Colonic mucosa (tissue), 4 donors: Measurements from ENCODE around the gene NIT1. TPM values are rescaled to one million over a fixed set of nuclear protein-coding genes. Genes with fewer than 3 reads are reported as not detected.

Experiments used
- DNase-seq: peaks from one replicate; pipeline ENCODE4 v3.0.0-alpha.2; 2020
- H3K27ac ChIP-seq: fragments of 200-600 bp; one replicate; pipeline ENCODE4 v1.8.0; 2021
- H3K27me3 ChIP-seq: fragments of 200-600 bp; one replicate; pipeline ENCODE4 v1.8.0; 2021
- H3K36me3 ChIP-seq: fragments of 200-600 bp; one replicate; pipeline ENCODE4 v1.8.0; 2021
- H3K4me1 ChIP-seq: fragments of 200-600 bp; one replicate; pipeline ENCODE4 v1.8.0; 2021; ENCODE audit warnings: mild to moderate bottlenecking
- H3K4me3 ChIP-seq: fragments of 200-600 bp; one replicate; pipeline ENCODE4 v1.8.0; 2021
- H3K9ac ChIP-seq, 2 donors: one replicate each; pipeline ENCODE4 v1.7.0; 2013; ENCODE audit warnings: control low read depth in 2 of 2, low read depth in 2 of 2, low read length in 2 of 2
- H3K9me3 ChIP-seq: fragments of 200-600 bp; one replicate; pipeline ENCODE4 v1.8.0; 2021
- intact Hi-C: fragments of 100-400 bp; cut with DNase I; formaldehyde crosslinking; loops from one replicate; pipeline ENCODE4 v1.14.1; 2022
- total RNA-seq, 2 donors: library from RNA; stranded (reverse); fragmentation: NEBNext Ultra II Directional in 1 of 2; extraction: Animal tissue kit (Norgen Biotek cat#: 25700) in 1 of 2; gene quantifications; one replicate each; pipeline ENCODE4 v1.2.1, GENCODE V29; 2021
- TF ChIP-seq, protein P1 (sequence below): fragments of 200-600 bp; IDR thresholded peaks from one replicate; pipeline ENCODE4 v1.8.0; 2022; ENCODE audit warnings: antibody characterized with exemption, mild to moderate bottlenecking
- donor health status: healthy.
- donor health status: DM: no; HTN: no; CAD: no.
- donor health status: DM: no; HTN: no; CAD: no.

NIT1 gene
- total RNA-seq, 2 donors from 2014 or later: 58.8 to 84.4 TPM

DNA sequence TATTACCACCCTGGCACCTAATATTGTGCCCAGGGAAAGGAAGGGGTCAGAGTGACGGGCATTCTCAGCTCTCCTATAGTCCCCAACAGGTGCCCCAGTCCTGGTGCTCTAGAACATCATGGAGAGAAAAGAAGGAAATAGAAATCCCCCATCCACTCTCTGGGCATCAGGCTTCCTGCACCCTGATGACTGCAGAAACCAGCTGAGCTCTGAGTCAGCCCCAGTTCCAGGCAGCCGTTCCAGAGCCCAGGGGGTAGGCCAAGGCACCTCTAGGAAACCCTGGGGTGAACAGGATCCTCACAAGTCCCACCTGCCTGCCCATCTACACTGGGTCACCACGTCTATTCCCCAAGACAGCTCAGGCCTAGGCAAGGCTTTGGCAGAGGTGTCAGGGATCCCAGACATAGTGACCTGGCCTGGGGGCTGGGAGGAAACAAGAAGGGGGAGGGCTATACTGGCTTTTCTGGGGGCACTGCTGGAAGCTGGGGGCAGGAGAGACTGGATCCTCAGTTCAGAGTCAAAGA, 29.3 kb upstream of the NIT1 start:
- no peak for DNase-seq

DNA sequence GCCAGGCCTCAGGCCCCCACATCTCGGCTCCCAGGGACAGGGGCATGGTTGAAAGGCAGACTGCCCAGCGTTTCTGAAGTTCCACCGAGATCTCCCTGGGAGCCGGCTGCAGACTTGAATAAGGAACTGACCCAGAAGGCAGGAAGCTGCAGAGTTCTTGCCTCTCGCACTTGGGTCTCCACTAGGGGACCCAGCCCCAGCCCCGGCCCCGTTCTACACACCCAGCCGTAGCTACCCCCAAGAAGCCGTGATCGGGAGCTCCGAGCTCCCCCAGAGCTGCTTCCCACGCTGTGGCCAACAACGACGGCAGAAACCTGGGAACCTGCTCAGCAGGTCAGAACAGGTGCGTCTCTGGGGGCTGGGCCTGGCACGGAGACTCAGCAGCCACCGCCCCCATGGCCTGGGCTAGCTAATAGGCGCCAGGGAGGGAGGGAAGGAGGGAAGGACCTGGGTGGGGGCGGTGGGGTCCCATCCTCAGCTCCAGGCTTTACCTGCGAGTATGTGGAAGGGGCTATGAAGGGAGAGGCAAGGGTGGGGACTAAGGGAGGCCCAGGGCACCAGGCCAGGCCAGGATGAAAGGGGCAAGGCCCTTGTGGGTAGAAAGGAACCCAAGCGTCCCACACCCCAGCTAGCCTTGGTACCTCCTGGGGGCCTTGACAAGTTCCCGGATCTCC, 28.5 kb upstream of the NIT1 start, which contains the start of gene NECTIN4:
NECTIN4 (minus strand) TSS at position 308 of the 674 bp plus-strand sequence; CDS start at position 46, 262 bp downstream.
- peak; percentile 83 for DNase-seq
- Histone ChIP-seq H3K9ac (peak within 1 kb of the TSS; percentile 57 to 69), H3K27ac (peak within 1 kb of the TSS; percentile 43), H3K27me3 (no peaks in the 10 kb centered on the region), H3K4me3 (peak within 1 kb of the TSS; percentile 18), H3K4me1 (no peaks in the 10 kb centered on the region), H3K36me3 (no peaks in the 10 kb centered on the region), H3K9me3 (no peaks in the 10 kb centered on the region)
- TF ChIP-seq, protein P1, sequence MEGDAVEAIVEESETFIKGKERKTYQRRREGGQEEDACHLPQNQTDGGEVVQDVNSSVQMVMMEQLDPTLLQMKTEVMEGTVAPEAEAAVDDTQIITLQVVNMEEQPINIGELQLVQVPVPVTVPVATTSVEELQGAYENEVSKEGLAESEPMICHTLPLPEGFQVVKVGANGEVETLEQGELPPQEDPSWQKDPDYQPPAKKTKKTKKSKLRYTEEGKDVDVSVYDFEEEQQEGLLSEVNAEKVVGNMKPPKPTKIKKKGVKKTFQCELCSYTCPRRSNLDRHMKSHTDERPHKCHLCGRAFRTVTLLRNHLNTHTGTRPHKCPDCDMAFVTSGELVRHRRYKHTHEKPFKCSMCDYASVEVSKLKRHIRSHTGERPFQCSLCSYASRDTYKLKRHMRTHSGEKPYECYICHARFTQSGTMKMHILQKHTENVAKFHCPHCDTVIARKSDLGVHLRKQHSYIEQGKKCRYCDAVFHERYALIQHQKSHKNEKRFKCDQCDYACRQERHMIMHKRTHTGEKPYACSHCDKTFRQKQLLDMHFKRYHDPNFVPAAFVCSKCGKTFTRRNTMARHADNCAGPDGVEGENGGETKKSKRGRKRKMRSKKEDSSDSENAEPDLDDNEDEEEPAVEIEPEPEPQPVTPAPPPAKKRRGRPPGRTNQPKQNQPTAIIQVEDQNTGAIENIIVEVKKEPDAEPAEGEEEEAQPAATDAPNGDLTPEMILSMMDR: no peak
- intact Hi-C loops: no loop called here

More for the DNA sequence above, 29.3 kb upstream of the NIT1 start:
- H3K4me1 ChIP-seq: peaks cover under 1% of the 10 kb centered on the region
- no peaks in the 10 kb centered on the region for H3K36me3 ChIP-seq
- H3K9ac ChIP-seq: peak overlapping the region; percentile 57 to 69
- intact Hi-C loops: no loop called here
- H3K27ac ChIP-seq: no peak overlapping the region
- TF ChIP-seq, protein P1: no peak
- no peaks in the 10 kb centered on the region for H3K27me3 ChIP-seq
- peak overlapping the region; percentile 18 for H3K4me3 ChIP-seq
- no peaks in the 10 kb centered on the region for H3K9me3 ChIP-seq

DNA sequence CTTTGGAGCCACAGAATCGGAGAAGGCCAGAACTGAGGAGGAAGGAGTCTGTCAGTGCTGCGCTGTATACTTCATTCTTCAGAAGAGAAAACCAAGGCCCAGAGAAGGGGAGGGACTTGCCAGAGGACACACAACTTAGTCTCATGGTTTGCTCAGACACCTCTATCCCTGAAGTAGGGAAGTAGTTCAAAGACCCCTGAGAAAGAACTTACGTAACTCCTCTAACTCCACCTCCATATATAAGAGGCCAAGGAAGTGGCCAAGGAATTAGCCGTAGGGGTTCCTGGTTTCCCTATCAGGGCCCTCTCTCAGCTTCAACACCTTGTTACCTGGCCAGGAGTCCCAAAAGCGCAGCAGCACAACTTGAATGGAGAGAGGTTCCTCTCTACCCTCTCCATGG, 28.0 kb upstream of the NIT1 start:
- no peaks in the 10 kb centered on the region for H3K27me3 ChIP-seq
- no peak for DNase-seq
- no peaks in the 10 kb centered on the region for H3K36me3 ChIP-seq
- no peaks in the 10 kb centered on the region for H3K4me1 ChIP-seq
- H3K9ac ChIP-seq: peak overlapping the region in 1 of 2 donors; percentile 69
- TF ChIP-seq, protein P1: no peak
- H3K9me3 ChIP-seq: no peaks in the 10 kb centered on the region
- no peak overlapping the region for H3K27ac ChIP-seq
- intact Hi-C loops: no loop called here
- H3K4me3 ChIP-seq: no peak overlapping the region

GRCh38 chr1:161090617-161091016, 27.3 kb upstream of the NIT1 start:
- TF ChIP-seq, protein P1: no peak
- DNase-seq: no peak

GRCh38 chr1:161091093-161091492, 26.8 kb upstream of the NIT1 start:
- Histone ChIP-seq H3K4me1 (no peaks in the 10 kb centered on the region), H3K9ac (no peak overlapping the region), H3K4me3 (no peak overlapping the region), H3K36me3 (no peaks in the 10 kb centered on the region), H3K27me3 (no peaks in the 10 kb centered on the region), H3K27ac (no peak overlapping the region), H3K9me3 (no peaks in the 10 kb centered on the region)
- DNase-seq: no peak
- TF ChIP-seq, protein P1: no peak
- intact Hi-C loops: no loop called here

More at GRCh38 chr1:161090617-161091016, 27.3 kb upstream of the NIT1 start:
- no peak overlapping the region for H3K27ac ChIP-seq
- H3K27me3 ChIP-seq: no peaks in the 10 kb centered on the region
- no peak overlapping the region for H3K4me3 ChIP-seq
- intact Hi-C loops: no loop called here
- H3K9me3 ChIP-seq: no peaks in the 10 kb centered on the region
- no peak overlapping the region for H3K9ac ChIP-seq
- H3K36me3 ChIP-seq: no peaks in the 10 kb centered on the region
- H3K4me1 ChIP-seq: no peaks in the 10 kb centered on the region
